ENCODE measurements around the gene ACOXL.
"Not testable (repeated sequence)": the region's sequence is repeated elsewhere in the genome, so short reads cannot be mapped to it uniquely, and the experiment has no call there.

ACOXL gene

GRCh38 chr2:111072220-111072871 lies 340.0 kb downstream of the ACOXL start:
- no peak for DNase-seq

GRCh38 chr2:111082659-111083058 lies 350.3 kb downstream of the ACOXL start:
- DNase-seq: not testable (repeated sequence)

GRCh38 chr2:111091811-111092211 lies 359.4 kb downstream of the ACOXL start:
- DNase-seq: no peak

GRCh38 chr2:111094691-111095090 lies 362.3 kb downstream of the ACOXL start:
- DNase-seq: no peak

GRCh38 chr2:111095434-111095833 lies 363.1 kb downstream of the ACOXL start:
- DNase-seq: no peak

- DNase-seq: no peak
Measured at GRCh38 chr2:111099402-111099801, 367.0 kb downstream of the ACOXL start.

- DNase-seq: no peak
Measured at GRCh38 chr2:111100087-111100764, 367.9 kb downstream of the ACOXL start.

- peak in 1 of 2 donors; percentile 14 for DNase-seq
Measured at GRCh38 chr2:111100765-111101162, 368.4 kb downstream of the ACOXL start.

- no peak for DNase-seq
Measured at GRCh38 chr2:111101592-111101991, 369.2 kb downstream of the ACOXL start.

- DNase-seq: no peak
Measured at GRCh38 chr2:111102216-111102615, 369.8 kb downstream of the ACOXL start.

- DNase-seq: no peak
Measured at GRCh38 chr2:111105926-111106325, 373.6 kb downstream of the ACOXL start.

- DNase-seq: no peak
Measured at GRCh38 chr2:111106706-111107105, 374.3 kb downstream of the ACOXL start.

GRCh38 chr2:111108745-111109271 lies 376.4 kb downstream of the ACOXL start:
- DNase-seq: no peak

GRCh38 chr2:111111101-111111755 lies 378.9 kb downstream of the ACOXL start:
- no peak for DNase-seq

GRCh38 chr2:111113838-111114237 lies 381.5 kb downstream of the ACOXL start:
- DNase-seq: no peak

GRCh38 chr2:111116011-111116746 lies 383.8 kb downstream of the ACOXL start:
- DNase-seq: no peak

- peak; percentile 77 for DNase-seq
Measured at GRCh38 chr2:111116843-111117597, 384.6 kb downstream of the ACOXL start.

- peak; percentile 13 to 15 for DNase-seq
Measured at GRCh38 chr2:111117598-111118480, 385.5 kb downstream of the ACOXL start.

- peak in 1 of 2 donors; percentile 7 for DNase-seq
Measured at GRCh38 chr2:111118481-111118980, 386.2 kb downstream of the ACOXL start.

- peak; percentile 21 to 37 for DNase-seq
Measured at GRCh38 chr2:111118981-111119821, 386.8 kb downstream of the ACOXL start.

Data from CD4-positive, alpha-beta T cell treated with Interleukin-1 beta for 1 hour (primary cell).